ENCODE data around the gene LKAAEAR1.

Gene LKAAEAR1

GRCh38 chr20:64071341-64072332, 12.6 kb downstream of the LKAAEAR1 start:
- no peak for TF ChIP-seq CTCF (IDR thresholded peaks at IDR 0.05; ENCODE audit: low read depth, low read length, missing control alignments)
- H3K4me3 ChIP-seq (ENCODE audit: low read depth, low read length), result no peak overlapping the region
- DNase-seq (ENCODE audit: low read depth), result no peak

GRCh38 chr20:64070244-64070993, 13.8 kb downstream of the LKAAEAR1 start:
- DNase-seq (ENCODE audit: low read depth), result no peak
- TF ChIP-seq CTCF (IDR thresholded peaks at IDR 0.05; ENCODE audit: low read depth, low read length, missing control alignments), result no peak
- H3K4me3 ChIP-seq (ENCODE audit: low read depth, low read length), result no peak overlapping the region

- H3K4me3 ChIP-seq (ENCODE audit: low read depth, low read length), result no peak overlapping the region
- no peak for DNase-seq (ENCODE audit: low read depth)
- peak; percentile 87 for TF ChIP-seq CTCF (IDR thresholded peaks at IDR 0.05; ENCODE audit: low read depth, low read length, missing control alignments)
These were observed 14.5 kb downstream of the LKAAEAR1 start for GRCh38 chr20:64069614-64070243.

- no peak for TF ChIP-seq CTCF (IDR thresholded peaks at IDR 0.05; ENCODE audit: low read depth, low read length, missing control alignments)
- no peak for DNase-seq (ENCODE audit: low read depth)
- no peak overlapping the region for H3K4me3 ChIP-seq (ENCODE audit: low read depth, low read length)
These were observed 15.0 kb downstream of the LKAAEAR1 start for GRCh38 chr20:64069209-64069613.

- TF ChIP-seq CTCF (IDR thresholded peaks at IDR 0.05; ENCODE audit: low read depth, low read length, missing control alignments), result no peak
- no peak for DNase-seq (ENCODE audit: low read depth)
- no peak overlapping the region for H3K4me3 ChIP-seq (ENCODE audit: low read depth, low read length)
These were observed 15.6 kb downstream of the LKAAEAR1 start for GRCh38 chr20:64068386-64069208.

- H3K4me3 ChIP-seq (ENCODE audit: low read depth, low read length), result no peak overlapping the region
- TF ChIP-seq CTCF (IDR thresholded peaks at IDR 0.05; ENCODE audit: low read depth, low read length, missing control alignments), result no peak
- DNase-seq (ENCODE audit: low read depth), result no peak
These were observed 16.4 kb downstream of the LKAAEAR1 start for GRCh38 chr20:64067733-64068307.
